T-helper 2 cell treated with Interferon-gamma antibody and Interleukin-4, amounts not matched to agents 5 μg/mL and 100 μg/mL, for 36 hours (primary cell): Measurements from ENCODE around the gene WDR82.

Experiments used
- DNase-seq: peaks from one replicate; pipeline ENCODE4 v3.0.0; 2021; ENCODE audit warnings: low spot score
- H3K27ac Mint-ChIP-seq: one replicate; pipeline ENCODE4 v1.8.0; 2021; ENCODE audit warnings: mild to moderate bottlenecking, mixed read lengths
- H3K27me3 Mint-ChIP-seq: one replicate; pipeline ENCODE4 v1.8.0; 2021; ENCODE audit warnings: low read depth, mixed read lengths
- H3K36me3 Mint-ChIP-seq: one replicate; pipeline ENCODE4 v1.8.0; 2021; ENCODE audit warnings: low read depth, mixed read lengths
- H3K4me1 Mint-ChIP-seq: one replicate; pipeline ENCODE4 v1.8.0; 2021; ENCODE audit warnings: low read depth, mixed read lengths
- H3K4me3 Mint-ChIP-seq: one replicate; pipeline ENCODE4 v1.8.0; 2022; ENCODE audit warnings: mild to moderate bottlenecking, moderate library complexity, mixed read lengths
- H3K9me3 Mint-ChIP-seq: one replicate; pipeline ENCODE4 v1.8.0; 2021; ENCODE audit warnings: mixed read lengths

WDR82 gene

DNA sequence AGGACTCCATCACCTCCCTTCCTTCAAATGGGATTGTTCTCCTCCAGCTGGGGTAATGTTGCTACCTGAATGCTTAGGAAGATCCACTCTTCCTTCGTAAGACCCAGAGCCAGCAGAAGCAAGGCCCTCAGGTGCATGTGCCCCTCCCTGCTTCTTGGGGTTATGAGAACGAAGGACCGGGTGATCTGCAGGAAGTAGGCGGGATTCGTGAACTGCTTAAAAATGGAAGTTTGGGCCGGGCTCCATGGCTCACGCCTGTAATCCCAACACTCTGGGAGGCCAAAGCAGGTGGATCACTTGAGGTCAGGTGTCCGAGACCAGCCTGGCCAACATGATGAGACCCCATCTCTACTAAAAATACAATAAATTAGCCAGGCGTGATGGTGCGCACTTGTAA is 61.0 kb downstream of the WDR82 start:
- Mint-ChIP-seq H3K9me3 (no peaks in the 10 kb centered on the region), H3K4me3 (peak overlapping the region; percentile 77), H3K27ac (peak overlapping the region; percentile 88), H3K27me3 (no peaks in the 10 kb centered on the region), H3K36me3 (peaks cover 31% of the 10 kb centered on the region), H3K4me1 (peaks cover 49% of the 10 kb centered on the region)
- no peak for DNase-seq

DNA sequence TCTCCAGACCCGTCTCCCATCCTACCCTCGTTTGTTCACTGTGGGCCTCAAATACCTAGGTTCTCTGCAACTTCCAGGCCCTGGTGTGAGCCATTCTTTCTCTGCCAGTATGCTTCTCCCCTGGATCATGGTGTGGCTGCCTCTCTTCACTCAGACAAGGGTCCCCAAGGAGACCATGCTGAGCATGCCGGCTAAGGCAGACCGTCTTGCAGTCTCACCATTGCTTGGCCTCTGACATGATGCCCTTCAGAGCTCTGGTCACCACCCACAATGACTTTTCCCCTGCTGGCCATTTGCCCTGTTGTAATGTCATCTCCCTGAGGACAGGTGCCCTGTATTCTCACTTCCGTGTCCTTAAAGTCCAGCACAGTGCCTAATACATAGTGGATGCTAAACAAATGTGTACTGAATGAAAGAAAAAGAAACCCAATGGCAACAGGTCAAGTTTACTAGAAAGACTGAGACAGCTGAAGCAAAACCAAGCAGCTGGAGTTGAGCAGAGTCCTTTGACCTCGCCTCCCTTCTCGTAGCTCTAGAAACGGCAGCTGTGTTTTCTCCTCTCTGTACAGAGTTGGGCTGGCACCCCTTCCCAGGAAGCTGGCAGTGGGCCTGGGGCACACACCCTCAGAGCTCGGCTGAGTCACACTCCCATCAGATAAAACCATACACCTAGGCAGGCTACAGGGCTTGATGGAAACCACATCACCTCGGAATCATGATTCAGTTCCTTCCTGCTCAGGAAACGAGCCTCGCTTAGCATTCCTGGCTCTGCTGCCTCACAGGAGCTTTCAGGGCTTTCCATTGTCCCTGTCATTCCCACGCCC is 61.7 kb downstream of the WDR82 start:
- Mint-ChIP-seq H3K9me3 (no peaks in the 10 kb centered on the region), H3K27ac (peak overlapping the region; percentile 88), H3K4me1 (peaks cover 44% of the 10 kb centered on the region), H3K36me3 (peaks cover 36% of the 10 kb centered on the region), H3K27me3 (no peaks in the 10 kb centered on the region), H3K4me3 (peak overlapping the region; percentile 77)
- peak; percentile 51 for DNase-seq

DNA sequence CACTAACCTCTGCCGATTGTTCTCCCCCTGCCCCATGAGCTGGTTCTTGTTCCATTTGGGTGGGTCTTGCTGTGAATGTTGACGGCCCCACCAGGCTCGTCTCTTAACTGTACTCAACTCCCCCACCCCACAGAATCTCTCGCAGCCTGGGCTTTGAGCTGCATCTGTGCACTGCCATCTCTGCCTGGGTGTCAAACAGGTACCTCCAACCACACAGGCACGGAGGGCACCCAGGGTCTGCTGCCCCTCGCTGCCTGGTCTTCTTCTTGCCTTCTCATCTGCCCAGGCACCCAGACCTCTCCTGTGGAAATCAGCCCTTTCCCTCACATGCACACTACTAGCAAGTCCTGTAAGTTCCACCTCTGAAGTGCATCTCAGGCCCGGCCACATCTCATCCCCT is 63.1 kb downstream of the WDR82 start:
- Mint-ChIP-seq H3K27me3 (no peaks in the 10 kb centered on the region), H3K4me3 (no peak overlapping the region), H3K36me3 (peaks cover 48% of the 10 kb centered on the region), H3K9me3 (no peaks in the 10 kb centered on the region), H3K4me1 (peaks cover 38% of the 10 kb centered on the region), H3K27ac (peak overlapping the region; percentile 57)
- no peak for DNase-seq

DNA sequence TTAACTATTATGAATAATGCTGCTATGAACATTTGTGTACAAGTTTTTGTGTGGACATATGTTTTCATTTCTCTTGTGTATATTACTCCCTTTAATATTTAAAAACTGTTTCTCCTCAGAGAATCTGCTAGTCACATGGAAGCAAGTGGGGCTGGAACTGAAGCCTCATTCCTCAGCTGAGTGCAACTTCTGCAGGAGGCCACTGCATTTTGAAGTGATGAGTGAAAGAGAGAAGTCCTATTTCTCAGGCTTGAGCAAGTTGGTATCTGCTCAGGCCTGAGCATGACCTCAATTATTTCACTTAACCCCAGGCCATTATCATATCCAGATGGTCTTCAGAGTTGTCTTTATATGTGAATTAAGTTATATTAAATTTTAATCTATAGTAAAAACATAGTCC is 64.5 kb downstream of the WDR82 start:
- Mint-ChIP-seq H3K4me3 (no peak overlapping the region), H3K27ac (no peak overlapping the region), H3K4me1 (peaks cover 30% of the 10 kb centered on the region), H3K36me3 (peaks cover 60% of the 10 kb centered on the region), H3K27me3 (no peaks in the 10 kb centered on the region), H3K9me3 (no peaks in the 10 kb centered on the region)
- DNase-seq, result no peak

DNA sequence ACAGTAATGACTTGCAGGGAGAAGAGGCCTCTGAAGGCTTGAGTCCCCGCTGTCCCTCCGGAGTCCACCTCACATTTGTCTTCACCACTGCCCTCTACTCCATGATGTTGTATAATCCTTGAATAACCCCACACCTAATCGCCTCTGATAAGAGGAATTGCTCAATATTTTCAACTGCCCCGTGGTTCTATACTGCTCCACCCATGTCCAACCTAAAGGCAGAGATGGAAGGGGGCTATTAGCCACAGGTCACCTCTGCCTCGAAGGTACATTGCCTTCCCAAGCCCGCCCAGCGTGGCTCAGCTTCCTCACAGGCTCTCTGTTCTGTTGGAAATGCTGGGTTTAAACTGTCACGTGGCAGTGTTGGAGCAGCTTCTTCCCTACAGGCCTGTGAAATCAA is 65.4 kb downstream of the WDR82 start:
- DNase-seq, result no peak

DNA sequence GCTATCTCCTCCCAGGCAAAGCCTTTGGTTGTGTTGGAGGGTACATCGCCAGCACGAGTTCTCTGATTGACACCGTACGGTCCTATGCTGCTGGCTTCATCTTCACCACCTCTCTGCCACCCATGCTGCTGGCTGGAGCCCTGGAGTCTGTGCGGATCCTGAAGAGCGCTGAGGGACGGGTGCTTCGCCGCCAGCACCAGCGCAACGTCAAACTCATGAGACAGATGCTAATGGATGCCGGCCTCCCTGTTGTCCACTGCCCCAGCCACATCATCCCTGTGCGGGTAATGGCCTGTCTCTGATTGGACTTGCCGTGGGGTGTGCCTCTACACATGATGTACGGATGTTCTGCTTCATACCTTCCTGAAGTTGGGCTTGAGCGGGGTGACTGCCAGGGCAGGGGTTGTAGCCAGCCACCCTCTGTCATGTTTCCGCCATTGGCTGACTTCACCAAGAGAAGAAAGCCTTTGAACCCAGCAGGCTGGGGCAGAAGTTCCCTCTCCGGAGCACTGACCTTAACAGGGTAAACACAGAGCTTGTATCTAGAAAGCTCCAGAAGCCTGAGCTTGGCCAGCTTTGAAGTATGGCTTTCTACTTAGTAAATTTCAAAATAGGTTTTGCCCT is 67.1 kb downstream of the WDR82 start:
- DNase-seq, result no peak
- H3K4me1 Mint-ChIP-seq, result peaks cover 9% of the 10 kb centered on the region
- peaks cover 79% of the 10 kb centered on the region for H3K36me3 Mint-ChIP-seq
- no peak overlapping the region for H3K4me3 Mint-ChIP-seq
- no peak overlapping the region for H3K27ac Mint-ChIP-seq
- no peaks in the 10 kb centered on the region for H3K27me3 Mint-ChIP-seq
- H3K9me3 Mint-ChIP-seq, result no peaks in the 10 kb centered on the region

More for the DNA sequence above, 65.4 kb downstream of the WDR82 start:
- H3K27me3 Mint-ChIP-seq, result no peaks in the 10 kb centered on the region
- H3K9me3 Mint-ChIP-seq, result no peaks in the 10 kb centered on the region
- no peak overlapping the region for H3K27ac Mint-ChIP-seq
- H3K4me1 Mint-ChIP-seq, result peaks cover 22% of the 10 kb centered on the region
- no peak overlapping the region for H3K4me3 Mint-ChIP-seq
- peaks cover 69% of the 10 kb centered on the region for H3K36me3 Mint-ChIP-seq

DNA sequence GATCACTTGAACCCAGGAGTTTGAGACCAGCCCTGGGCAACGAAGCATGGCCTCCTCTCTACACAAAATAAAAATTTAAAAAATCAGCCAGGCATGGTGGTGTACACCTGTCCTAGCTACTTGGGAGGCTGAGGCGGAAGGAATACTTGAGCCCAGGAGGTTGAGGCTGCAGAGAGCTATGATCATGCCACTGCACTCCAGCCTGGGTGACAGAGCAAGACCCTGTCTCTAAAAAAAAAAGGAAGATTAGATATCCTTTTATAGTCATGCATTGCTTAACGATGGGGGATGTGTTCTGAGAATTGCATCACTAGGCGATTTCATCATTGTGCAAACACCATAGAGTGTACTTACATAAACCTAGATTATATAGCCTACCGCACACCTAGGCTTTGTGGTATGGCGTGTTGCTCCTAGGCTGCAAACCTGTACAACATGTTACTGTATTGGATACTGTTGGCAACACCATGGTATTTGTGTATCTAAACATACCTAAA is 67.9 kb downstream of the WDR82 start:
- no peak overlapping the region for H3K27ac Mint-ChIP-seq
- H3K36me3 Mint-ChIP-seq, result peaks cover 84% of the 10 kb centered on the region
- H3K4me1 Mint-ChIP-seq, result peaks cover 10% of the 10 kb centered on the region
- H3K27me3 Mint-ChIP-seq, result no peaks in the 10 kb centered on the region
- H3K9me3 Mint-ChIP-seq, result no peaks in the 10 kb centered on the region
- no peak for DNase-seq
- no peak overlapping the region for H3K4me3 Mint-ChIP-seq

DNA sequence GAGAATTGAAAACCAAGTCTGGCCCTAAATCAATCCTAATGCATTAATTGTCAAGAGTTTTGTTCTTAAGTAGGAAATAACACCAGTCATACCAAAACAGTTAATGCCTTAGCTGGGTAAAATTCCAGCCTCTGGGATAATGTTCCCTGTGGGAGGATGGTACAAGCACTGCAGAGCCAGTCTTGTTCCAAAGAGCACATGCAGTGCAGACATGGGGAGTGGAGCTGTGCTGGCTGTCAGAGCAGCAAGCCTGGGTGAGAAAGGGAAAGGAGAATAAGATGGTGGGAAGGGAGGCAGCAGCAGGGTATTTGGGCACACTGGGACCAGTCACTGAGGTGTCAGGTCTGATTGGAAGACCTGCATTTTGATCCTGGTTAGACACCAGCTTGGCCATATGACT is 68.4 kb downstream of the WDR82 start:
- Mint-ChIP-seq H3K9me3 (no peaks in the 10 kb centered on the region), H3K36me3 (peaks cover 84% of the 10 kb centered on the region), H3K4me3 (no peak overlapping the region), H3K27ac (no peak overlapping the region), H3K4me1 (peaks cover 10% of the 10 kb centered on the region), H3K27me3 (no peaks in the 10 kb centered on the region)
- no peak for DNase-seq

DNA sequence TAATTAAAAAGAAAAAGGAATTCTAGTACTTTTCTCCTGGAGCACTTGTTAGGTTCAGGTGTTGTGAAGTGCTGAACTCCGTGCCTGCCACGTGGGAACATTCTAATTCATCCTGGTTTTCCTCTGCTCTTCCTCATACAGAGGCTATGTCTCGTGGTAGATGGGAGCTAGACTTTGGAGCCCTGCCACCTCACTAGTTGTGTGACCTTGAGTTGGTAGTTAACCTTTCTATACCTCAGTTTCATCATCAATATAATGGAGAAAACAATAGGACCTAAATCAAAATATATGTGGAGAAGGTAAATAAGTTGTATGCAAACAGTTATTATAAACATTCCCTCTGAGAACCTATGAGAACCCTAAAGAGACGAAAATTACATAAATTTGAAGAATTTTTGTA is 69.9 kb downstream of the WDR82 start:
- Mint-ChIP-seq H3K27me3 (no peaks in the 10 kb centered on the region), H3K27ac (no peak overlapping the region), H3K9me3 (no peaks in the 10 kb centered on the region), H3K4me1 (peaks cover 14% of the 10 kb centered on the region), H3K36me3 (peaks cover 86% of the 10 kb centered on the region), H3K4me3 (no peak overlapping the region)
- DNase-seq, result no peak

DNA sequence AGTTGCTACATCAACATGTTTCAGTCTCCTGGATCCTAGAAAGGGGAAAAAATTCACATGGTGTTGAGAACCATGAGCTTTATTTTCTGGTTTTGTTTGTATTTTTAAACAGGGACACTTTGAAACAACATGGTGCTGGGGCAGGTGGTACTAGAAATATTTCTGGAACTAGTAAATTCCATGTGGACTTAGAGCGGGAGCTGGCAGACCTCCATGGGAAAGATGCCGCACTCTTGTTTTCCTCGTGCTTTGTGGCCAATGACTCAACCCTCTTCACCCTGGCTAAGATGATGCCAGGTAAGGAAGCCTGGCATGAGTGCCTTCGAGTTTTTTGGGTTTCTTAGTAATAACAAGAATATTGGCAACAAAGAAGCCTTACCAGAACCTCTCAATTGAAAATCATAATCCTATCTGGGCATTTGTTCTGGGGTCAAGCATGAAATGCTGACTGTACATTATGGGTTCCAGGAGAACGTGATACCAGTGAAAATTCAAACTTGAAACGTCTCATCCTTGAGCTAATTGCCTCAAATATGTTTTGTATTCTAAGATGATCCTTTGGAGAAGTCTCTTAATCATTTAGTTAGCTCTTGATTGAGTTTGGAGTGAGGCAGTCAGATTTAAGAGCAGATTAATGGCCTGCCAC is 72.6 kb downstream of the WDR82 start:
- Mint-ChIP-seq H3K4me3 (no peak overlapping the region), H3K9me3 (no peaks in the 10 kb centered on the region), H3K27ac (peak overlapping the region; percentile 36), H3K36me3 (peaks cover 92% of the 10 kb centered on the region), H3K4me1 (peaks cover 31% of the 10 kb centered on the region), H3K27me3 (no peaks in the 10 kb centered on the region)
- no peak for DNase-seq
